ENCODE measurements around the gene CMPK1. TPM values are rescaled to one million over a fixed set of nuclear protein-coding genes. Genes with fewer than 3 reads are reported as not detected.
A peak's percentile ranks its signal among the peaks of the same experiment; 100 is the strongest.
"Not testable (repeated sequence)": the region's sequence is repeated elsewhere in the genome, so short reads cannot be mapped to it uniquely, and the experiment has no call there.

The CMPK1 gene
- total RNA-seq = 100 to 1,000 TPM; 101 to 102 TPM

DNA sequence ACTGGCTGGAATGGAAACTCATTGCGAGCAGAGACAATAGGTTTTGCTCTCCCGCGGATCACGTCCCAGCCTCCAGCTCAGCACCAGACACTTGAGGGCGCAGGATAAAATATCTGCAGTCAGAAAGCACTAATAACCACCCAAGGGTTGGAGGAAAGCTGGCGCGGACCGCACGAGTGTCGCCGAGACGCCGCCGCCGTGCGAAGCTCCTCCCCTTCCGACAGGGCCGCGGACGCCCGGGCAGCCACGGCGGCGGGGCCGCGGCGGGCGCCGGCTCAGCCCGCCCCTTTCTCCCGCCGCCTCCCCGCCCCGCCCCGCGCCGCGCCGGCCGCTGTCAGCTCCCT, at the start of gene CMPK1:
TSS of gene CMPK1 (plus strand) at position 213 of the 344 bp plus-strand sequence. CDS start 156 bp downstream, outside the sequence.
- Mint-ChIP-seq H3K4me3 (peak within 1 kb of the TSS; percentile 93), H3K36me3 (peaks cover 8% of the 10 kb centered on the region), H3K4me1 (peaks cover 13% of the 10 kb centered on the region), H3K9me3 (no peaks in the 10 kb centered on the region), H3K27me3 (no peaks in the 10 kb centered on the region), H3K27ac (peak within 1 kb of the TSS; percentile 96)
- DNase-seq = peak; percentile 85

GRCh38 chr1:47288116-47288515, 45.5 kb upstream of the CMPK1 start:
- H3K27me3 Mint-ChIP-seq, DNase-seq, H3K4me3 Mint-ChIP-seq, H3K4me1 Mint-ChIP-seq, H3K9me3 Mint-ChIP-seq, H3K27ac Mint-ChIP-seq: not testable (repeated sequence)
- H3K36me3 Mint-ChIP-seq = peaks cover 23% of the 10 kb centered on the region

DNA sequence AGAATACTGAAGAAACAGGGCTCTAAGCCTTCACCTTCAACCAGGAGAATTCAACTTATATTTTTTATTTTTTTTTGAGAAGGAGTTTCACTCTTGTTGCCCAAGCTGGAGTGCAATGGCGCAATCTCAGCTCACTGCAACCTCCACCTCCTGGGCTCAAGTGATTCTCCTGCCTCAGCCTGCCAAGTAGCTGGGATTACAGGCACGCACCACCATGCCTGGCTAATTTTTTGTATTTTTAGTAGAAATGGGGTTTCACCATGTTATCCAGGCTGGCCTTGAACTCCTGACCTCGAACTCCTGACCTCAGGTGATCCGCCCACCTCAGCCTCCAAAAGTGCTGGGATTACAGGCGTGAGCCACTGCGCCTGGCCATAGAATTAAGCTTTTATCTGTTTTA, 38.7 kb upstream of the CMPK1 start:
- not testable (repeated sequence) for DNase-seq, H3K9me3 Mint-ChIP-seq, H3K27ac Mint-ChIP-seq, H3K27me3 Mint-ChIP-seq, H3K4me3 Mint-ChIP-seq, H3K4me1 Mint-ChIP-seq
- H3K36me3 Mint-ChIP-seq = peaks cover 19% of the 10 kb centered on the region

DNA sequence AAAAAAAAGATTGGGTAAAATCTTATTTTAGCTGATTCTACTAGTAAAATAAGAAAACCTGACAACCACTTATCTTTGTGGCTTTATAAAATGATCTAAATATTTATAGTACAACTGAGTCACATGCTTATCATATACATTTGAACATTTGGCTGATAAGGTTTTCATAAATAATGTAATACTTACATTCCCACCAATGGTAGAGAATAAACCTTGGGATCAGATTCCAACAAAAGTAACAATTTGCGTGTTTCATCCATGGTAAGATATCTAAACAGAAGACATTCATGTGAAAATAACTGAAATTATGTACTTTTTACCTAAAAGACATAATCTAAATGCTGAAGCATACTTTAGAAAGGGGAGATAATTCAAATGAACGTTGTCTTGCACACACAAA, 38.0 kb upstream of the CMPK1 start:
- Mint-ChIP-seq H3K27ac (no peak overlapping the region), H3K36me3 (peaks cover 14% of the 10 kb centered on the region), H3K27me3 (no peaks in the 10 kb centered on the region), H3K4me1 (no peaks in the 10 kb centered on the region), H3K4me3 (no peak overlapping the region), H3K9me3 (no peaks in the 10 kb centered on the region)
- DNase-seq = no peak

DNA sequence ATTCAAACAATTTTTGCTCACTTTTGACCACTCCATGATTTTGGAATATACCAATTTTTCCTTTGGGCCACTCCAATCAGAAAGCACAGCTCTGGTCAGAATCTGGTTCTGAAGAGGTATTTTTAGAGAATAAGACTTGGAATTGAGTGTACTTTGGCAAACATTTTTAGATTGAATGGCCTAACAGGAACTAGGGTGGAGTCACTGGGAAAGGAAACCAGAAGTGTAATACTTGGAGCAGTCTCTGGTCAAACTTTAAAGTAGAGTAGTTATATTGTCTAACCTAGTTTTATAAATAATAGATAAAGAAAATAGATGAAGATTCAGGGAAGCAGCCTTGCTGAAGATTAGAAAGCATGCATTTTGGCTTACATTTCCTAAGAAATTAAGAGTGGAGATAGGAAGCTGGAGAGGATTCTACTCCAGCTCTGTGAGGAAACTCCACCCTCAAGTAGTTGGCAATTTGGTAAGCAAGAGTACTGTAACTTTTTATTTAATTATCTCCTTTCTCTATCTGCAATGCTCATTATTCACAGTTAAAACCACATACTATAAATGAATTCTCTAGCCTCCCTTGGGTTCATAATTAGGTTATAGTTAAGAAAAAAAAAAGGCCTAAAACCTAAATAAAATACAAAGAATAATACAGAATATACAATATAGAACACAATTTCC, 35.4 kb upstream of the CMPK1 start:
- Mint-ChIP-seq H3K4me1 (peaks cover 1% of the 10 kb centered on the region), H3K27ac (no peak overlapping the region), H3K4me3 (no peak overlapping the region), H3K27me3 (no peaks in the 10 kb centered on the region), H3K9me3 (no peaks in the 10 kb centered on the region), H3K36me3 (peaks cover 27% of the 10 kb centered on the region)
- no peak for DNase-seq

- no peak for DNase-seq
- Mint-ChIP-seq H3K4me3 (no peak overlapping the region), H3K4me1 (peaks cover 8% of the 10 kb centered on the region), H3K27me3 (no peaks in the 10 kb centered on the region), H3K27ac (no peak overlapping the region), H3K36me3 (peaks cover 40% of the 10 kb centered on the region), H3K9me3 (no peaks in the 10 kb centered on the region)
Observed at GRCh38 chr1:47302472-47302871, 31.1 kb upstream of the CMPK1 start.

- no peaks in the 10 kb centered on the region for H3K9me3 Mint-ChIP-seq
- peaks cover 36% of the 10 kb centered on the region for H3K36me3 Mint-ChIP-seq
- peaks cover 12% of the 10 kb centered on the region for H3K4me1 Mint-ChIP-seq
- H3K27ac Mint-ChIP-seq = no peak overlapping the region
- H3K27me3 Mint-ChIP-seq = no peaks in the 10 kb centered on the region
- no peak for DNase-seq
- H3K4me3 Mint-ChIP-seq = no peak overlapping the region
Observed at GRCh38 chr1:47309427-47309826, 24.2 kb upstream of the CMPK1 start.

- Mint-ChIP-seq H3K36me3 (peaks cover 20% of the 10 kb centered on the region), H3K4me3 (peak within 1 kb of the TSS; percentile 93), H3K9me3 (no peaks in the 10 kb centered on the region), H3K4me1 (peaks cover 11% of the 10 kb centered on the region), H3K27ac (peak within 1 kb of the TSS; percentile 95), H3K27me3 (no peaks in the 10 kb centered on the region)
- DNase-seq = peak; percentile 98
Observed at GRCh38 chr1:47313915-47314664, 19.5 kb upstream of the CMPK1 start, which contains the start of gene STIL. Gene STIL, minus strand, starts transcription at chr1:47314147. Its CDS starts 3,828 bp downstream, at chr1:47310319.

DNA sequence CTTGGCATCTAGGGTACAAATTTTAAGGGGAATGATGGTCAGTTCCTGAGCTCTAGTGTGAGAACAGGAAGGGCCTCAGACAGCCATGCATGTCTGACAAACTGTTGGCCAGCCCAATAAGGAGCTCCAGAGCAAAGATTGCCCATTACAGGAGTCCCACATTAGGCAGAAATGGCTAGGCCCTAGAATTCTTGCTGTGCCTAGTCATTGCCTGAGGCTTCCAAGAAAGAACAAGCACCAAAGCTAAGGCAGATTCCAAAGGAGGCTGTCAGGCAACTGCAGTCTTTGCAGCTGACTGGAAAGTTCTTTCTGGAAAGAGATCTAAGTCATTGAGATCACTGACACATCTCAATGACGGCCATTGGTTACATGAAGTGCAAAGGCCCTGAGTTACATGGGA, 15.7 kb upstream of the CMPK1 start:
- Mint-ChIP-seq H3K4me3 (no peak overlapping the region), H3K27ac (no peak overlapping the region), H3K27me3 (no peaks in the 10 kb centered on the region), H3K9me3 (no peaks in the 10 kb centered on the region), H3K4me1 (peaks cover 4% of the 10 kb centered on the region), H3K36me3 (peaks cover 6% of the 10 kb centered on the region)
- DNase-seq = no peak

GRCh38 chr1:47319968-47320367, 13.6 kb upstream of the CMPK1 start:
- H3K4me3 Mint-ChIP-seq, H3K4me1 Mint-ChIP-seq, DNase-seq, H3K36me3 Mint-ChIP-seq, H3K27ac Mint-ChIP-seq, H3K27me3 Mint-ChIP-seq, H3K9me3 Mint-ChIP-seq: not testable (repeated sequence)

- no peak overlapping the region for H3K27ac Mint-ChIP-seq
- no peaks in the 10 kb centered on the region for H3K27me3 Mint-ChIP-seq
- no peaks in the 10 kb centered on the region for H3K9me3 Mint-ChIP-seq
- H3K4me1 Mint-ChIP-seq = no peaks in the 10 kb centered on the region
- no peak overlapping the region for H3K4me3 Mint-ChIP-seq
- no peaks in the 10 kb centered on the region for H3K36me3 Mint-ChIP-seq
- no peak for DNase-seq
Observed at GRCh38 chr1:47323599-47324031, 10.0 kb upstream of the CMPK1 start.

- Mint-ChIP-seq H3K4me3 (no peak overlapping the region), H3K27me3 (no peaks in the 10 kb centered on the region), H3K9me3 (no peaks in the 10 kb centered on the region), H3K27ac (no peak overlapping the region), H3K36me3 (no peaks in the 10 kb centered on the region), H3K4me1 (no peaks in the 10 kb centered on the region)
- DNase-seq = no peak
Observed at GRCh38 chr1:47324682-47325081, 8.9 kb upstream of the CMPK1 start.

DNA sequence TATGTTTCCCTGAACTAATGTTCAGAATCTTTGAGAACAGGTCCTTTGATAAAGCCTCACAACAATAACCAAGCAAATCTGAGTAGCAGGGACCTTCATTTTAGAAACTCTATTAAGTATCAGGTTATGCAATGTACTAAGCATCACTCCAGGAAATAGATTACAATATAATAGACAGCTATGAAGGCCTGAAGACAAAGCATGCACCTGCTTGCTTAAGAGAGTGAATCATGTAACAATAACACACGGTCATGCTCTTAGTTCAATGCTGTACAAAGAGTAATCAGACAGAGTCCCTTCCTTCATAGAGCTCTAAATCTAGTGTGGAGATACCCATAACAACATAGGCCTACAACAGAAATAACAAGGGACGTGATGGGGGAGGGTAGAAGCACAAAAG, 8.1 kb upstream of the CMPK1 start:
- no peak overlapping the region for H3K4me3 Mint-ChIP-seq
- H3K27ac Mint-ChIP-seq = no peak overlapping the region
- no peaks in the 10 kb centered on the region for H3K9me3 Mint-ChIP-seq
- H3K27me3 Mint-ChIP-seq = no peaks in the 10 kb centered on the region
- no peaks in the 10 kb centered on the region for H3K36me3 Mint-ChIP-seq
- DNase-seq = no peak
- no peaks in the 10 kb centered on the region for H3K4me1 Mint-ChIP-seq

DNA sequence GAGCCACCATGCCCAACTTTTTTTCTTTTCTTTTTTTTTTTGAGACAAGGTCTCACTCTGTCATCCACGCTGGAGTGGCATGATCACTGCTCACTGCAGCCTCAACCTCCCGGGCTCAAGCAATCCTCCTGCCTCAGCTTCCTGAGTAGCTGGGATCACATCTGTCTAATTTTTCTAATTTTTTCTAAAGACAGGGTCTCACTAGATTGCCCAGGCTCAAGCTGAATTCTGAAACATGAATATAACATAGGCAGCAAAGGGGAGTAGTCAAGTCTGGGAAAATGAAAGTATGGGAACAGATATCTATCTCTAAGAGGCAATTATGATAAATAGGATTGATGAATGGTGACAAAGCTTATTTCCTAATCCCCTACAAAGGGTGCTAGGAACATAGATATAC, 7.3 kb upstream of the CMPK1 start:
- Mint-ChIP-seq H3K27ac (no peak overlapping the region), H3K27me3 (no peaks in the 10 kb centered on the region), H3K9me3 (no peaks in the 10 kb centered on the region), H3K4me3 (no peak overlapping the region), H3K4me1 (no peaks in the 10 kb centered on the region), H3K36me3 (no peaks in the 10 kb centered on the region)
- no peak for DNase-seq

GRCh38 chr1:47328992-47329391, 4.6 kb upstream of the CMPK1 start:
- no peak for DNase-seq
- H3K27me3 Mint-ChIP-seq = no peaks in the 10 kb centered on the region
- H3K27ac Mint-ChIP-seq = no peak overlapping the region
- H3K4me1 Mint-ChIP-seq = no peaks in the 10 kb centered on the region
- no peaks in the 10 kb centered on the region for H3K9me3 Mint-ChIP-seq
- no peaks in the 10 kb centered on the region for H3K36me3 Mint-ChIP-seq
- no peak overlapping the region for H3K4me3 Mint-ChIP-seq

DNA sequence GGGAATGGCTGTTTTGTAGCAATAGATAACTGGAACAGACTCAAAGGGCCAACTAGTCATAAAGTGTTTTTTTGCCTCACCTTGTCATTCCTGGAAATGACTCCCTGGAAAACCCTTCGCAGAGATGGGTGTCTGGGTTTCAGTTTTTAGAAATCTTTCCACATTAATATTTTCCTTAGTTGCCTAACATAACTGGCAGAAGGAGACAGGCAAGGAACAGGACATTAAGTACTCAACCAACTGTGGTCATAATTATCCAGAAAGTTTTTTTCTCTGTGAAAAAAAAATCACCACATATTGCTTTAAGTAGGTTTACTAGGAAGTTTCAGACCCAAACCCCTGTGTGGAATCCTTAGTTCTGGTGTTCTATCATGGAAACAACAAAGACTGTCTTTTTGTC, 3.4 kb upstream of the CMPK1 start:
- H3K4me3 Mint-ChIP-seq = no peak overlapping the region
- no peak for DNase-seq
- H3K27ac Mint-ChIP-seq = no peak overlapping the region
- no peaks in the 10 kb centered on the region for H3K27me3 Mint-ChIP-seq
- H3K4me1 Mint-ChIP-seq = peaks cover 5% of the 10 kb centered on the region
- H3K36me3 Mint-ChIP-seq = peaks cover 2% of the 10 kb centered on the region
- no peaks in the 10 kb centered on the region for H3K9me3 Mint-ChIP-seq
